Transverse colon (tissue), 4 donors: ENCODE results near the gene PDSS2. TPM values are rescaled to one million over a fixed set of nuclear protein-coding genes. Genes with fewer than 3 reads are reported as not detected.

Experiments used
- DNase-seq: peaks from one replicate; pipeline ENCODE4 v3.0.0-alpha.2; 2019
- H3K27ac ChIP-seq, 4 donors: fragments of 200-600 bp; sonication (generic); 2 replicates each; pipeline ENCODE4 v1.5.1; 2016 to 2018; ENCODE audit warnings: inconsistent platforms in 4 of 4
- H3K27me3 ChIP-seq: fragments of 200-600 bp; sonication (generic); 2 replicates; pipeline ENCODE4 v1.5.1; 2017; ENCODE audit warnings: inconsistent platforms
- H3K36me3 ChIP-seq, 4 donors: fragments of 200-600 bp; sonication (generic); 2 replicates each; pipeline ENCODE4 v1.5.1; 2017 to 2019; ENCODE audit warnings: inconsistent platforms in 4 of 4
- H3K4me1 ChIP-seq, 4 donors: fragments of 200-600 bp; sonication (generic); 2 replicates each; pipeline ENCODE4 v1.5.1; 2017 to 2020; ENCODE audit warnings: inconsistent platforms in 4 of 4
- H3K4me3 ChIP-seq, 4 donors: fragments of 200-600 bp; sonication (generic); 1 replicate in 1 of 4; 2 replicates in 3 of 4; pipeline versions ENCODE4 v1.5.1 to v1.6.1; 2017 to 2019; ENCODE audit warnings: inconsistent platforms in 4 of 4
- H3K9me3 ChIP-seq, 2 donors: fragments of 200-600 bp; sonication (generic); 2 replicates each; pipeline ENCODE4 v1.5.1; 2017 to 2019; ENCODE audit warnings: inconsistent platforms in 2 of 2
- EP300 ChIP-seq: sonication (generic); formaldehyde crosslinking; IDR thresholded peaks from one replicate; pipeline ENCODE4 v1.6.1; 2017; ENCODE audit warnings: antibody characterized with exemption, low read depth
- POLR2A ChIP-seq: fragments of 450-650 bp; IDR thresholded peaks from one replicate; pipeline ENCODE4 v1.6.1; 2016; ENCODE audit warnings: antibody characterized with exemption, mild to moderate bottlenecking, moderate library complexity
- POLR2AphosphoS5 ChIP-seq, 3 donors: sonication (generic); formaldehyde crosslinking; IDR thresholded peaks; one replicate each; pipeline ENCODE4 v1.6.1; 2016; ENCODE audit warnings: antibody characterized with exemption in 3 of 3
- WGBS, 2 donors: methylation state at CpG; one replicate each; pipeline ENCODE4 v1.1.5; 2018; ENCODE audit warnings: low coverage in 1 of 2; 5-methylcytosine and 5-hydroxymethylcytosine counted together
- in situ Hi-C, 4 donors: fragments of 200-750 bp; cut with MboI; loops; one replicate each; pipeline versions ENCODE4 v1.15.0 to v1.15.1; 2017; ENCODE audit warnings: low sequenced_read_pairs in 3 of 4, low pct_ligation_motif_present in 1 of 4, low pct_unique_long_range_greater_than_20kb in 1 of 4
- intact Hi-C: fragments of 100-400 bp; cut with DNase I; formaldehyde crosslinking; loops from one replicate; pipeline ENCODE4 v1.15.1; 2023; ENCODE audit warnings: low total_unique reads
- total RNA-seq, 4 donors: library from RNA; depleted of rRNA; stranded (reverse); fragments of >200 nt; gene quantifications; one replicate each; pipeline ENCODE4 v1.1.0, GENCODE V29; 2016
- TF ChIP-seq, protein P1 (sequence below), 5 experiments: fragments of 200-600 bp in 3 of 5; fragments of 450-650 bp in 2 of 5; sonication (generic) in 3 of 5; IDR thresholded peaks; 1 replicate in 2 of 5; 2 replicates in 3 of 5; pipeline ENCODE4 v1.5.1; 2016 to 2017; ENCODE audit warnings: antibody characterized with exemption in 5 of 5, inconsistent platforms in 3 of 5, mild to moderate bottlenecking in 2 of 5, moderate library complexity in 1 of 5

The PDSS2 gene
- total RNA-seq, 4 donors from 2014 or later: 3.0 to 32.5 (median 15.6) TPM

DNA sequence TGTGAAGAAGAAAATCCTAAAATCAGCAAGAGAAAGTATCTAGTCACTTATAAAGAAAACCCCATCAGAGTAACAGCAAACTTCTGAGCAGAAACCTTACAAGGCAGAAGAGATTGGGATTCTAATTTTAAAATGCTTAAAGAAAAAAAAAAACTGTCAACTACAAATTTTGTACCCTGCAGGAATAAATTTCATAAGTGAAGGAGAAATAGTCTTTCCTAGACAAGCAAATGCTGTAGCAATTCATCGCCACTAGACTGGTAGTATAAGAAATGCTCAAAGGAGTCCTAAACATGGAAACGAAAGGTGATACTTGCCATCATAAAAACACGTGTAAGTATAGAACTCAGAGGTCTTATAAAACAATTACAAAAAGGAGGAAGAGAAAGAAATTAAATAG is 54.4 kb downstream of the PDSS2 start:
- TF ChIP-seq POLR2AphosphoS5 (IDR thresholded peaks at IDR 0.05): no peak
- TF ChIP-seq, protein P1, sequence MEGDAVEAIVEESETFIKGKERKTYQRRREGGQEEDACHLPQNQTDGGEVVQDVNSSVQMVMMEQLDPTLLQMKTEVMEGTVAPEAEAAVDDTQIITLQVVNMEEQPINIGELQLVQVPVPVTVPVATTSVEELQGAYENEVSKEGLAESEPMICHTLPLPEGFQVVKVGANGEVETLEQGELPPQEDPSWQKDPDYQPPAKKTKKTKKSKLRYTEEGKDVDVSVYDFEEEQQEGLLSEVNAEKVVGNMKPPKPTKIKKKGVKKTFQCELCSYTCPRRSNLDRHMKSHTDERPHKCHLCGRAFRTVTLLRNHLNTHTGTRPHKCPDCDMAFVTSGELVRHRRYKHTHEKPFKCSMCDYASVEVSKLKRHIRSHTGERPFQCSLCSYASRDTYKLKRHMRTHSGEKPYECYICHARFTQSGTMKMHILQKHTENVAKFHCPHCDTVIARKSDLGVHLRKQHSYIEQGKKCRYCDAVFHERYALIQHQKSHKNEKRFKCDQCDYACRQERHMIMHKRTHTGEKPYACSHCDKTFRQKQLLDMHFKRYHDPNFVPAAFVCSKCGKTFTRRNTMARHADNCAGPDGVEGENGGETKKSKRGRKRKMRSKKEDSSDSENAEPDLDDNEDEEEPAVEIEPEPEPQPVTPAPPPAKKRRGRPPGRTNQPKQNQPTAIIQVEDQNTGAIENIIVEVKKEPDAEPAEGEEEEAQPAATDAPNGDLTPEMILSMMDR (IDR thresholded peaks at IDR 0.05): no peak
- TF ChIP-seq EP300: no peak
- TF ChIP-seq POLR2A: no peak
- Histone ChIP-seq H3K27me3 (no peaks in the 10 kb centered on the region), H3K27ac (no peak overlapping the region), H3K4me1 (peaks cover 0 to 6% (median 0%) of the 10 kb centered on the region in 4 donors), H3K4me3 (no peak overlapping the region), H3K9me3 (peaks cover 18 to 22% of the 10 kb centered on the region in 2 donors), H3K36me3 (no peaks in the 10 kb centered on the region)
- 85 to 90% methylated on average over 3 of the region's 3 CpGs for WGBS, 2 donors
- intact Hi-C loops: no loop called here
- no peak for DNase-seq
- in situ Hi-C loops: no loop called here

DNA sequence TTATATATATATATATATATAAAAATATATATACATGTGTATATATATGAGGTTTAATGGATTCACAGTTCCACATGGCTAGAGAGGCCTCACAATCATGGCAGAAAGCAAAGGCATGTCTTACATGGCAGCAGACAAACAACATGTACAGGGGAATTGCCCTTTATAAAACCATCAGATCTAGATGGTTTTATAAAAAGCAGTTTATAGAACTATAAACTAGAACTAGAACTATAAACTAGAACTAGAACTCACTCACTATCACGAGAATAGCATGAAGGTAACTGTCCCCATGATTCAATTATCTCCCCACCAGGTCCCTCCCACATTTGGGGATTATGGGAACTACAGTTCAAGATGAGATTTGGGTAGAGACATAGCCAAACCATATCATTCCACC is 56.8 kb downstream of the PDSS2 start:
- TF ChIP-seq POLR2A (no peak), EP300 (no peak), POLR2AphosphoS5 (IDR thresholded peaks at IDR 0.05) (no peak)
- TF ChIP-seq, protein P1 (IDR thresholded peaks at IDR 0.05): no peak
- Histone ChIP-seq H3K27ac (no peak overlapping the region), H3K4me3 (no peak overlapping the region), H3K27me3 (no peaks in the 10 kb centered on the region), H3K36me3 (no peaks in the 10 kb centered on the region), H3K9me3 (peaks cover 18 to 22% of the 10 kb centered on the region in 2 donors), H3K4me1 (peaks cover 0 to 13% (median 0%) of the 10 kb centered on the region in 4 donors)
- 79% methylated on average over 1 of the region's 1 CpG; no CpG with 5 or more reads in 1 of the 2 donors for WGBS, 2 donors
- intact Hi-C loops: no loop called here
- in situ Hi-C loops: no loop called here
- DNase-seq: no peak

DNA sequence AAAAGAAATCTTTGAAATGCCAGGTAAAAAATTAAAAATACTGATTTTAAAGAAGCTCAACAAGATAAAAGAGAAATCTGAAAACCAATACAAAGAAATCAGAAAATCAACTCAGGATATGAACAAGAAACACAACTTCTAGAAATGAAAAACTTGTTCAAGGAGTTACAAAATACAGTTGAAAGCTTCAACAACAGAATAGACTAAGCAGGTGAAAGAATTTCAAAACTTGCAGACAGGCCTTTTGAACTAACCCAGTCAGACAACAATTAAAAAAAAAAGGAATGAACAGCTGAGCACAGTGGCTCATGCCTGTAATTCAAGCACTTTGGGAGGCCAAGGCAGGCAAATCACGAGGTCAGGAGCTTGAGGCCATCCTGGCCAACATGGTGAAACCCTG is 57.8 kb downstream of the PDSS2 start:
- in situ Hi-C loops: no loop called here
- TF ChIP-seq POLR2AphosphoS5 (IDR thresholded peaks at IDR 0.05) (no peak), POLR2A (no peak), EP300 (no peak)
- TF ChIP-seq, protein P1 (IDR thresholded peaks at IDR 0.05): no peak
- Histone ChIP-seq H3K36me3 (no peaks in the 10 kb centered on the region), H3K4me1 (peaks cover 0 to 23% (median 3%) of the 10 kb centered on the region in 4 donors), H3K27ac (no peak overlapping the region), H3K27me3 (no peaks in the 10 kb centered on the region), H3K4me3 (no peak overlapping the region), H3K9me3 (peaks cover 18 to 22% of the 10 kb centered on the region in 2 donors)
- no peak for DNase-seq
- WGBS, 2 donors: 80 to 100% methylated on average over 1 of the region's 1 CpG
- intact Hi-C loops: no loop called here

DNA sequence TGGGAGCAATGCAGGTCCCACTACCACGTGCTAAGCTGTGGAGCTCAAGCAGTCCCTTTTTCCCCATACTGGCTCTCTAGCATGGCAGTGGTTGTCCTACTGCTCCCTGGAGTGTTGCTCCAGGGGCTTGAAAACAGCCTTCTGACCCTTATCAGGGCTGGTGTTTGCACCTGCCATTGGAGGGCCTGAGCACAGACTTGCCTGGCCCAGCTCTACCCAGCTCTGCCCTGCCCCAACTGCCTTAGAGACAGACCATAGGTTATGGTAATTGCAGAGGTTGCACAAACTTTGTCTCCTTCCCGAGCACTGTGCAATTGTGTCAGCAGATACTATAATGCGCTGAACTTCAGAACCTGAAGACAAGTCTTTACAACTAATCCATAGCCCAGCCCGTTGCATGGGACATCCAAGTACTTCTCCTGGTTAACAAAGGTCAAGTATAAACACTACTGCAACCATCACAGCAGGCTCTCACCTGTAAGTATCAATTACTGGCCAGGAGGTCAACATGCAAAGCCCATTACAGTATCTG is 58.7 kb downstream of the PDSS2 start:
- TF ChIP-seq EP300: no peak
- no peak for TF ChIP-seq POLR2AphosphoS5 (IDR thresholded peaks at IDR 0.05)
- no peak for TF ChIP-seq POLR2A
- TF ChIP-seq, protein P1 (IDR thresholded peaks at IDR 0.05): no peak
- peak; percentile 10 for DNase-seq
- in situ Hi-C loops (no loop called here), intact Hi-C loops (no loop called here)
- Histone ChIP-seq H3K4me1 (peaks cover 0 to 28% (median 6%) of the 10 kb centered on the region in 4 donors), H3K36me3 (no peaks in the 10 kb centered on the region), H3K9me3 (peaks cover 18 to 22% of the 10 kb centered on the region in 2 donors), H3K27me3 (no peaks in the 10 kb centered on the region), H3K4me3 (no peak overlapping the region), H3K27ac (peak overlapping the region in 2 of 4 donors; percentile 27 to 45)
- 78 to 100% methylated on average over 1 to 4 of the region's 4 CpGs for WGBS, 2 donors
